Left lung (tissue), 10 donors: ENCODE measurements around the gene OSBPL6. TPM values are rescaled to one million over a fixed set of nuclear protein-coding genes. Genes with fewer than 3 reads are reported as not detected.
"Not testable (repeated sequence)": the region's sequence is repeated elsewhere in the genome, so short reads cannot be mapped to it uniquely, and the experiment has no call there.

Experiments used
- ATAC-seq: fragments of 200-7000 bp; cut with Tn5 transposase; one replicate; pipeline ENCODE4 v1.9.1; 2020; ENCODE audit warnings: moderate library complexity
- DNase-seq, 4 donors: peaks; one replicate each; pipeline ENCODE4 v3.0.0-alpha.2; 2013 to 2020
- H3K27ac ChIP-seq, 2 donors: fragments of 200-600 bp; sonication (generic) in 1 of 2; one replicate each; pipeline versions ENCODE4 v1.5.0 to v1.8.0; 2020 to 2021
- H3K27me3 ChIP-seq, 2 donors: fragments of 200-600 bp; sonication (generic) in 1 of 2; one replicate each; pipeline versions ENCODE4 v1.5.0 to v1.8.0; 2020 to 2021
- H3K36me3 ChIP-seq, 2 donors: fragments of 200-600 bp; sonication (generic) in 1 of 2; one replicate each; pipeline versions ENCODE4 v1.5.0 to v1.8.0; 2020 to 2021
- H3K4me1 ChIP-seq, 2 donors: fragments of 200-600 bp; one replicate each; pipeline ENCODE4 v1.8.0; 2021
- H3K4me3 ChIP-seq, 2 donors: fragments of 200-600 bp; sonication (generic) in 1 of 2; one replicate each; pipeline versions ENCODE4 v1.5.0 to v1.8.0; 2020 to 2021; ENCODE audit warnings: mild to moderate bottlenecking in 1 of 2
- H3K9me3 ChIP-seq, 2 donors: fragments of 200-600 bp; sonication (generic) in 1 of 2; one replicate each; pipeline versions ENCODE4 v1.5.0 to v1.8.0; 2020 to 2021
- intact Hi-C, 2 donors: fragments of 100-400 bp; cut with DNase I; formaldehyde crosslinking; loops; one replicate each; pipeline versions ENCODE4 v1.11.2 to v1.14.2; 2022
- polyA plus RNA-seq, 6 donors: library from polyadenylated mRNA; unstranded; fragments of 120-200 nt; gene quantifications; one replicate each; pipeline ENCODE4 v1.2.1, GENCODE V29; 2013; ENCODE audit not compliant: insufficient read length in 6 of 6
- total RNA-seq, 2 donors: library from RNA; stranded (reverse); fragmentation: NEBNext Ultra II Directional; extraction: Animal tissue kit (Norgen Biotek cat#: 25700); gene quantifications; one replicate each; pipeline ENCODE4 v1.2.1, GENCODE V29; 2021
- TF ChIP-seq, protein P1 (sequence below), 2 donors: fragments of 200-600 bp; sonication (generic) in 1 of 2; IDR thresholded peaks; one replicate each; pipeline versions ENCODE4 v1.5.0 to v1.8.0; 2021; ENCODE audit warnings: antibody characterized with exemption in 2 of 2
- donor health status: DM: no; HTN: yes; CAD: no.
- donor health status: DM: no; HTN: no; CAD: no.

OSBPL6 gene
- total and polyA plus RNA-seq, 8 donors, result 2.9 to 6.0 (median 4.9) TPM

- no peaks in the 10 kb centered on the region for H3K4me1 ChIP-seq
- no peak for DNase-seq
- no peak for ATAC-seq
- no peak overlapping the region for H3K27ac ChIP-seq
- TF ChIP-seq, protein P1, sequence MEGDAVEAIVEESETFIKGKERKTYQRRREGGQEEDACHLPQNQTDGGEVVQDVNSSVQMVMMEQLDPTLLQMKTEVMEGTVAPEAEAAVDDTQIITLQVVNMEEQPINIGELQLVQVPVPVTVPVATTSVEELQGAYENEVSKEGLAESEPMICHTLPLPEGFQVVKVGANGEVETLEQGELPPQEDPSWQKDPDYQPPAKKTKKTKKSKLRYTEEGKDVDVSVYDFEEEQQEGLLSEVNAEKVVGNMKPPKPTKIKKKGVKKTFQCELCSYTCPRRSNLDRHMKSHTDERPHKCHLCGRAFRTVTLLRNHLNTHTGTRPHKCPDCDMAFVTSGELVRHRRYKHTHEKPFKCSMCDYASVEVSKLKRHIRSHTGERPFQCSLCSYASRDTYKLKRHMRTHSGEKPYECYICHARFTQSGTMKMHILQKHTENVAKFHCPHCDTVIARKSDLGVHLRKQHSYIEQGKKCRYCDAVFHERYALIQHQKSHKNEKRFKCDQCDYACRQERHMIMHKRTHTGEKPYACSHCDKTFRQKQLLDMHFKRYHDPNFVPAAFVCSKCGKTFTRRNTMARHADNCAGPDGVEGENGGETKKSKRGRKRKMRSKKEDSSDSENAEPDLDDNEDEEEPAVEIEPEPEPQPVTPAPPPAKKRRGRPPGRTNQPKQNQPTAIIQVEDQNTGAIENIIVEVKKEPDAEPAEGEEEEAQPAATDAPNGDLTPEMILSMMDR (IDR thresholded peaks at IDR 0.05), result no peak
- H3K4me3 ChIP-seq, result no peak overlapping the region
- no peaks in the 10 kb centered on the region for H3K36me3 ChIP-seq
- H3K9me3 ChIP-seq, result no peaks in the 10 kb centered on the region
- no peaks in the 10 kb centered on the region for H3K27me3 ChIP-seq
- intact Hi-C loops, result no loop called here
These were observed 30.4 kb upstream of the OSBPL6 start for GRCh38 chr2:178163911-178164310.

- Histone ChIP-seq H3K4me3 (no peak overlapping the region), H3K9me3 (no peaks in the 10 kb centered on the region), H3K36me3 (no peaks in the 10 kb centered on the region), H3K27ac (no peak overlapping the region), H3K27me3 (no peaks in the 10 kb centered on the region), H3K4me1 (no peaks in the 10 kb centered on the region)
- DNase-seq (no peak), ATAC-seq (no peak)
- intact Hi-C loops, result no loop called here
- TF ChIP-seq, protein P1 (IDR thresholded peaks at IDR 0.05), result no peak
These were observed 20.7 kb upstream of the OSBPL6 start for GRCh38 chr2:178173657-178174056.

- intact Hi-C loops, result no loop called here
- Histone ChIP-seq H3K36me3 (no peaks in the 10 kb centered on the region), H3K9me3 (no peaks in the 10 kb centered on the region), H3K27me3 (no peaks in the 10 kb centered on the region), H3K4me3 (no peak overlapping the region), H3K27ac (no peak overlapping the region), H3K4me1 (no peaks in the 10 kb centered on the region)
- ATAC-seq (no peak), DNase-seq (no peak)
- TF ChIP-seq, protein P1 (IDR thresholded peaks at IDR 0.05), result no peak
These were observed 17.1 kb upstream of the OSBPL6 start for GRCh38 chr2:178177066-178177679.

DNA sequence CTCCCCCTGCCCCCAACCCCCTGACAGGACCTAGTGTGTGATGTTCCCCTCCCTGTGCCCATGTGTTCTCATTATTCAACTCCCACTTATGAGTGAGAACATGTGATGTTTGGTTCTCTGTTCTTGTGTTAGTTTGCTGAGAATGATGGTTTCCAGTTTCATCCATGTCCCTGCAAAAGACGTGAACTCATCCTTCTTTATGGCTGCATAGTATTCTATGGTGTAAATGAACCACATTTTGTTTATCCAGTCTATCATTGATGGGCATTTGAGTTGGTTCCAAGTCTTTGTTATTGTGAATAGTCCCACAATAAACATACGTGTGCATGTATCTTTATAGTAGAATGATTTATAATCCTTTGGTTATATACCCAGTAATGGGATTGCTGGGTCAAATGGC lies 13.7 kb upstream of the OSBPL6 start:
- ATAC-seq, H3K9me3 ChIP-seq, DNase-seq, H3K27me3 ChIP-seq, H3K36me3 ChIP-seq, intact Hi-C loops, H3K27ac ChIP-seq, H3K4me1 ChIP-seq, H3K4me3 ChIP-seq: not testable (repeated sequence)

DNA sequence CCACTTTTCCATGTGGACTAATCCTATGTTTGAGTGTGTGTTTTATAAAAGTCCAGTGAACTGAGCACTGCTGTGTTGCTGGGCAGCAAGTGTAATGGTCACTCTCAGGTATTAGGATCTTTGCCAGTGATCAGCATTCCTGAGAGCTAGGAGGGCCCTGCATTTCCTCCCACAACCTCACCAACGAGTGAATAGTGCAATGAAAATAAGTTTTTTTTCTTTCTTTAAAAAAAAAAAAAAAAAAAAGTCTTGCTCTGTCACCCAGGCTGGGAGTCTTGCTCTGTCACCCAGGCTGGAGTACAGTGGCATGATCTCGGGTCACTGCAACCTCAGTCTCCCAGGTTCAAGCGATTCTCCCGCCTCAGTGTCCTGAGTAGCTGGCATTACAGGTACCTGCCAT lies 6.5 kb upstream of the OSBPL6 start:
- TF ChIP-seq, protein P1 (IDR thresholded peaks at IDR 0.05), result no peak
- Histone ChIP-seq H3K4me3 (no peak overlapping the region), H3K4me1 (no peaks in the 10 kb centered on the region), H3K9me3 (no peaks in the 10 kb centered on the region), H3K36me3 (no peaks in the 10 kb centered on the region), H3K27ac (no peak overlapping the region), H3K27me3 (peaks cover 0 to 11% of the 10 kb centered on the region in 2 donors)
- intact Hi-C loops, result no loop called here
- no peak for DNase-seq
- no peak for ATAC-seq

- H3K4me3 ChIP-seq, result no peak overlapping the region
- DNase-seq (no peak), ATAC-seq (no peak)
- peaks cover 0 to 3% of the 10 kb centered on the region in 2 donors for H3K4me1 ChIP-seq
- intact Hi-C loops, result no loop called here
- H3K27ac ChIP-seq, result no peak overlapping the region
- TF ChIP-seq, protein P1 (IDR thresholded peaks at IDR 0.05), result no peak
- no peaks in the 10 kb centered on the region for H3K9me3 ChIP-seq
- no peaks in the 10 kb centered on the region for H3K36me3 ChIP-seq
- peaks cover 0 to 17% of the 10 kb centered on the region in 2 donors for H3K27me3 ChIP-seq
These were observed 5.8 kb upstream of the OSBPL6 start for GRCh38 chr2:178188466-178188865.
